OCI-M2 (cell line): ENCODE results near the gene GBX1.
A peak's percentile ranks its signal among the peaks of the same experiment; 100 is the strongest.

Source experiments
- DNase-seq: peaks from one replicate; lab custom pipeline; 2025; ENCODE audit not compliant: unreplicated experiment; lab: John Stamatoyannopoulos, UW

The GBX1 gene

GRCh38 chr7:151174246-151175046 lies 7.0 kb upstream of the GBX1 start:
- no peak for DNase-seq

GRCh38 chr7:151173386-151174245 lies 6.1 kb upstream of the GBX1 start:
- no peak for DNase-seq

GRCh38 chr7:151172273-151173141 lies 5.0 kb upstream of the GBX1 start:
- peak; percentile 64 for DNase-seq

- no peak for DNase-seq
Measured at GRCh38 chr7:151168787-151169162, 1.3 kb upstream of the GBX1 start.

- peak; percentile 75 for DNase-seq
Measured at GRCh38 chr7:151168003-151168786, 701 bp upstream of the GBX1 start.

- no peak for DNase-seq
Measured at GRCh38 chr7:151166629-151167196, 781 bp downstream of the GBX1 start.

GRCh38 chr7:151161757-151162156 lies 5.7 kb downstream of the GBX1 start:
- no peak for DNase-seq

GRCh38 chr7:151157645-151158329 lies 9.7 kb downstream of the GBX1 start:
- DNase-seq: no peak

- no peak for DNase-seq
Measured at GRCh38 chr7:151152643-151153513, 14.6 kb downstream of the GBX1 start.

- no peak for DNase-seq
Measured at GRCh38 chr7:151150388-151150787, 17.1 kb downstream of the GBX1 start.

GRCh38 chr7:151148319-151149259 lies 18.9 kb downstream of the GBX1 start:
- no peak for DNase-seq

GRCh38 chr7:151146761-151147160 lies 20.7 kb downstream of the GBX1 start:
- no peak for DNase-seq

- DNase-seq: no peak
Measured at GRCh38 chr7:151144387-151144786, 23.1 kb downstream of the GBX1 start.

GRCh38 chr7:151143261-151144015 lies 24.1 kb downstream of the GBX1 start:
- no peak for DNase-seq

- DNase-seq: no peak
Measured at GRCh38 chr7:151142686-151143040, 24.8 kb downstream of the GBX1 start.

GRCh38 chr7:151141855-151142685 lies 25.4 kb downstream of the GBX1 start:
- no peak for DNase-seq
